ENCODE measurements around the gene CKAP5. TPM values are rescaled to one million over a fixed set of nuclear protein-coding genes. Genes with fewer than 3 reads are reported as not detected.

Gene CKAP5
- total RNA-seq, 1 experiment from 2014 or later = 171 TPM

- TF ChIP-seq, protein P1, sequence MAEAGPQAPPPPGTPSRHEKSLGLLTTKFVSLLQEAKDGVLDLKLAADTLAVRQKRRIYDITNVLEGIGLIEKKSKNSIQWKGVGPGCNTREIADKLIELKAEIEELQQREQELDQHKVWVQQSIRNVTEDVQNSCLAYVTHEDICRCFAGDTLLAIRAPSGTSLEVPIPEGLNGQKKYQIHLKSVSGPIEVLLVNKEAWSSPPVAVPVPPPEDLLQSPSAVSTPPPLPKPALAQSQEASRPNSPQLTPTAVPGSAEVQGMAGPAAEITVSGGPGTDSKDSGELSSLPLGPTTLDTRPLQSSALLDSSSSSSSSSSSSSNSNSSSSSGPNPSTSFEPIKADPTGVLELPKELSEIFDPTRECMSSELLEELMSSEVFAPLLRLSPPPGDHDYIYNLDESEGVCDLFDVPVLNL (CRISPR knock-in tag; IDR thresholded peaks at IDR 0.05; ENCODE audit: borderline replicate concordance, low read depth) = no peak
- TF ChIP-seq OVOL2 (CRISPR knock-in tag; IDR thresholded peaks at IDR 0.05; ENCODE audit: borderline replicate concordance) = no peak
- TF ChIP-seq, protein P2, sequence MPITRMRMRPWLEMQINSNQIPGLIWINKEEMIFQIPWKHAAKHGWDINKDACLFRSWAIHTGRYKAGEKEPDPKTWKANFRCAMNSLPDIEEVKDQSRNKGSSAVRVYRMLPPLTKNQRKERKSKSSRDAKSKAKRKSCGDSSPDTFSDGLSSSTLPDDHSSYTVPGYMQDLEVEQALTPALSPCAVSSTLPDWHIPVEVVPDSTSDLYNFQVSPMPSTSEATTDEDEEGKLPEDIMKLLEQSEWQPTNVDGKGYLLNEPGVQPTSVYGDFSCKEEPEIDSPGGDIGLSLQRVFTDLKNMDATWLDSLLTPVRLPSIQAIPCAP (CRISPR knock-in tag; IDR thresholded peaks at IDR 0.05) = no peak
- no peak for TF ChIP-seq KAT7 (CRISPR knock-in tag; IDR thresholded peaks at IDR 0.05; ENCODE audit: borderline replicate concordance)
- no peak for TF ChIP-seq ZBTB21 (CRISPR knock-in tag; IDR thresholded peaks at IDR 0.05; ENCODE audit: borderline replicate concordance)
- TF ChIP-seq ZNF396 (CRISPR knock-in tag; IDR thresholded peaks at IDR 0.05; ENCODE audit: borderline replicate concordance) = no peak
- TF ChIP-seq, protein P3, sequence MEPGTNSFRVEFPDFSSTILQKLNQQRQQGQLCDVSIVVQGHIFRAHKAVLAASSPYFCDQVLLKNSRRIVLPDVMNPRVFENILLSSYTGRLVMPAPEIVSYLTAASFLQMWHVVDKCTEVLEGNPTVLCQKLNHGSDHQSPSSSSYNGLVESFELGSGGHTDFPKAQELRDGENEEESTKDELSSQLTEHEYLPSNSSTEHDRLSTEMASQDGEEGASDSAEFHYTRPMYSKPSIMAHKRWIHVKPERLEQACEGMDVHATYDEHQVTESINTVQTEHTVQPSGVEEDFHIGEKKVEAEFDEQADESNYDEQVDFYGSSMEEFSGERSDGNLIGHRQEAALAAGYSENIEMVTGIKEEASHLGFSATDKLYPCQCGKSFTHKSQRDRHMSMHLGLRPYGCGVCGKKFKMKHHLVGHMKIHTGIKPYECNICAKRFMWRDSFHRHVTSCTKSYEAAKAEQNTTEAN (CRISPR knock-in tag; IDR thresholded peaks at IDR 0.05) = no peak
- TF ChIP-seq ATF1 (CRISPR knock-in tag; IDR thresholded peaks at IDR 0.05) = no peak
- no peak for TF ChIP-seq ZNF281 (CRISPR knock-in tag; IDR thresholded peaks at IDR 0.05)
These were observed 4.8 kb upstream of the CKAP5 start (continued) for GRCh38 chr11:46850829-46851380.

DNA sequence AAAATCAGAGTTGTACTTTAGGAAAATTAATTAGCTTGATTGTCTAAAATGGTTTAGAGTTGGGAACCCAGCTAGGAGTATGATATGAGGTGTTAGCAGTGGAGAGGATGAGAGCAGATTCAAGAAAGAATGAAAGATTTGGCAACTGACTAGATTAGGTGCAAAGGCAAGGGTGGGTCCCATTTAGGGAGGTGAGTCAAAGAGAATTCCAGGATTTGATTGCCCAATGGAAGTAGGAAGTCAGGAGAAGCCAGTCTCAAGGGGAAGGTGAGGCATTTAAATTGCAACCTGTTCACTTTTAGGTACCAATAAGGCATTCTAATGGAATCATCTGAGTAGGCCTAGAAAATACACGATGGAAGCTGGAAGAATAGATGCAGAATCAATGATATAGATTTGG is 3.6 kb upstream of the CKAP5 start:
- no peak overlapping the region for H3K4me3 Mint-ChIP-seq
- ATAC-seq (no peak), DNase-seq (ENCODE audit: low spot score) (no peak)
- ChIA-PET POLR2A (interaction anchor here (0.5 kb wide), 1 partner anchor 167 kb away, joined by 6 read pairs; no protein-coding TSS in a partner anchor), CTCF (no interaction called here)
- peaks cover 18% of the 10 kb centered on the region for H3K4me1 Mint-ChIP-seq
- H3K9me3 Mint-ChIP-seq = peaks cover 21% of the 10 kb centered on the region
- H3K27ac Mint-ChIP-seq = no peak overlapping the region
- peaks cover 30% of the 10 kb centered on the region for H3K27me3 Mint-ChIP-seq (ENCODE audit: low read depth)
- peaks cover 19% of the 10 kb centered on the region for H3K36me3 Mint-ChIP-seq
- TF ChIP-seq RORB (CRISPR knock-in tag; IDR thresholded peaks at IDR 0.05) = no peak
- TF ChIP-seq ZNF121 (CRISPR knock-in tag; IDR thresholded peaks at IDR 0.05) = no peak
- TF ChIP-seq, protein P4, sequence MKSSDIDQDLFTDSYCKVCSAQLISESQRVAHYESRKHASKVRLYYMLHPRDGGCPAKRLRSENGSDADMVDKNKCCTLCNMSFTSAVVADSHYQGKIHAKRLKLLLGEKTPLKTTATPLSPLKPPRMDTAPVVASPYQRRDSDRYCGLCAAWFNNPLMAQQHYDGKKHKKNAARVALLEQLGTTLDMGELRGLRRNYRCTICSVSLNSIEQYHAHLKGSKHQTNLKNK (CRISPR knock-in tag; IDR thresholded peaks at IDR 0.05) = no peak
- no peak for TF ChIP-seq NFYB (CRISPR knock-in tag; conservative IDR thresholded peaks at IDR 0.05; ENCODE audit: low read depth)
- no peak for TF ChIP-seq CREM (CRISPR knock-in tag; IDR thresholded peaks at IDR 0.05)
- no peak for TF ChIP-seq KAT7 (CRISPR knock-in tag; IDR thresholded peaks at IDR 0.05; ENCODE audit: borderline replicate concordance)
- TF ChIP-seq ZNF281 (CRISPR knock-in tag; IDR thresholded peaks at IDR 0.05) = no peak
- no peak for TF ChIP-seq HMGA2 (CRISPR knock-in tag; IDR thresholded peaks at IDR 0.05)
- no peak for TF ChIP-seq ERG (CRISPR knock-in tag; IDR thresholded peaks at IDR 0.05)
- no peak for TF ChIP-seq ZNF219 (CRISPR knock-in tag; IDR thresholded peaks at IDR 0.05; ENCODE audit: borderline replicate concordance)
- TF ChIP-seq PRDM15 (CRISPR knock-in tag; IDR thresholded peaks at IDR 0.05) = no peak
- no peak for TF ChIP-seq ZNF138 (CRISPR knock-in tag; conservative IDR thresholded peaks at IDR 0.05)
